Cardiac muscle cell (in vitro differentiated cells and primary cell): ENCODE measurements around the gene COL25A1. TPM values are rescaled to one million over a fixed set of nuclear protein-coding genes. Genes with fewer than 3 reads are reported as not detected.

Source experiments
- DNase-seq, 2 donors: peaks; one replicate each; pipeline versions ENCODE4 v3.0.0 to v3.0.0-alpha.2; 2010 to 2017; ENCODE audit warnings: low read depth in 1 of 2, low spot score in 1 of 2
- H3K27ac ChIP-seq: fragments of 200-600 bp; sonication (generic); 2 replicates; pipeline ENCODE4 v1.5.1; 2016
- H3K27me3 ChIP-seq: fragments of 200-600 bp; sonication (generic); 2 replicates; pipeline ENCODE4 v1.6.0; 2016; ENCODE audit warnings: control low read depth
- H3K36me3 ChIP-seq: fragments of 200-600 bp; sonication (generic); 2 replicates; pipeline ENCODE4 v1.5.1; 2016; ENCODE audit warnings: control low read depth
- H3K4me1 ChIP-seq: fragments of 200-600 bp; sonication (generic); 2 replicates; pipeline ENCODE4 v1.8.1; 2017; ENCODE audit warnings: low read depth, mild to moderate bottlenecking, mixed run types
- H3K4me3 ChIP-seq: fragments of 200-600 bp; sonication (generic); 2 replicates; pipeline ENCODE4 v1.5.1; 2016; ENCODE audit warnings: mild to moderate bottlenecking
- H3K9me3 ChIP-seq: fragments of 200-600 bp; sonication (generic); 2 replicates; pipeline ENCODE4 v1.5.1; 2017; ENCODE audit warnings: low read depth, mild to moderate bottlenecking, control low read depth
- polyA plus RNA-seq: library from polyadenylated mRNA; unstranded; fragments of >200 nt; fragmentation: Nextera tagmentation; extraction: Ambion mirVana; gene quantifications from 2 replicates; pipeline ENCODE4 v1.2.1, GENCODE V29; 2016
- total RNA-seq: library from RNA; depleted of rRNA; stranded (reverse); fragments of >200 nt; gene quantifications from 2 replicates; pipeline ENCODE4 v1.2.3, GENCODE V29; 2016
- TF ChIP-seq, protein P1 (sequence below): IDR thresholded peaks from 2 replicates; pipeline ENCODE4 v1.5.1; 2012; ENCODE audit warnings: low read depth, mild to moderate bottlenecking, low read length

COL25A1 gene
- total and polyA plus RNA-seq, 2 experiments from 2014 or later = 3.5 to 8.4 TPM

DNA sequence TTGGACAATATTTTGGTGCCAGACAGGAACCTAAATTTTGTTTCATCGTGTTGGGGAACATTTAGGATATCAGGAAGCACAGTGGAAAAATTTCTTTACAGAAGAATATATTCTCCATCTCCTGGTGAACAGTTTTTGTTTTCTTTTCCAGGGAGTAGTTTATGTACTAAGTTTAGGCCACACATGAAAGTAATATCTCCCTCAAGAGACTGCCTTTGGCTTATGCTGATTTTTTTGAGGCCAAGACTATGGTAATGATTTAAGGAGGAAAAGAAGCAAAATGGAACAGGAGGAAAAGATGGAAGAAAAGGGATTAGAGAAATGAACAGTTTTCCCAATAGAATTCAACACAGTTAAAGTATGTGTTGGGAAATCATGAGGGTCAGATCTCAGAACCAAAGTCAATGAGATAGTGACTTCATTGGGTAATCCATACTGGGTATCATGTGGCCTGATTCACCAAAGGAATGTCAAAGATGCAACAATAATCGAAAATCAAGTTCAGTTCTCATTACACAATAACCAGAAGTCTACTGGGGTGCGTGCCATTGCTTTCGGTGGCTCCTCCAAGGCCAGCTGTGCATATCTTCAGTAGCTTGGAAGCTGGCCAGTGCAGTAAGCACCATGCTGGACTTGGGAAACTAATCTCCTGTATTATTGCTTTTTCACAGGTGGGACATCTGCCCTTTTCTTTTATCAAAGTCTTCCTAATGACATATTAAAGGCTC is 234.8 kb downstream of the COL25A1 start:
- H3K36me3 ChIP-seq = no peaks in the 10 kb centered on the region
- DNase-seq = peak in 1 of 2 donors; percentile 68
- H3K9me3 ChIP-seq = no peaks in the 10 kb centered on the region
- H3K27me3 ChIP-seq = no peaks in the 10 kb centered on the region
- no peaks in the 10 kb centered on the region for H3K4me1 ChIP-seq
- H3K27ac ChIP-seq = no peak overlapping the region
- TF ChIP-seq, protein P1, sequence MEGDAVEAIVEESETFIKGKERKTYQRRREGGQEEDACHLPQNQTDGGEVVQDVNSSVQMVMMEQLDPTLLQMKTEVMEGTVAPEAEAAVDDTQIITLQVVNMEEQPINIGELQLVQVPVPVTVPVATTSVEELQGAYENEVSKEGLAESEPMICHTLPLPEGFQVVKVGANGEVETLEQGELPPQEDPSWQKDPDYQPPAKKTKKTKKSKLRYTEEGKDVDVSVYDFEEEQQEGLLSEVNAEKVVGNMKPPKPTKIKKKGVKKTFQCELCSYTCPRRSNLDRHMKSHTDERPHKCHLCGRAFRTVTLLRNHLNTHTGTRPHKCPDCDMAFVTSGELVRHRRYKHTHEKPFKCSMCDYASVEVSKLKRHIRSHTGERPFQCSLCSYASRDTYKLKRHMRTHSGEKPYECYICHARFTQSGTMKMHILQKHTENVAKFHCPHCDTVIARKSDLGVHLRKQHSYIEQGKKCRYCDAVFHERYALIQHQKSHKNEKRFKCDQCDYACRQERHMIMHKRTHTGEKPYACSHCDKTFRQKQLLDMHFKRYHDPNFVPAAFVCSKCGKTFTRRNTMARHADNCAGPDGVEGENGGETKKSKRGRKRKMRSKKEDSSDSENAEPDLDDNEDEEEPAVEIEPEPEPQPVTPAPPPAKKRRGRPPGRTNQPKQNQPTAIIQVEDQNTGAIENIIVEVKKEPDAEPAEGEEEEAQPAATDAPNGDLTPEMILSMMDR = no peak
- no peak overlapping the region for H3K4me3 ChIP-seq

DNA sequence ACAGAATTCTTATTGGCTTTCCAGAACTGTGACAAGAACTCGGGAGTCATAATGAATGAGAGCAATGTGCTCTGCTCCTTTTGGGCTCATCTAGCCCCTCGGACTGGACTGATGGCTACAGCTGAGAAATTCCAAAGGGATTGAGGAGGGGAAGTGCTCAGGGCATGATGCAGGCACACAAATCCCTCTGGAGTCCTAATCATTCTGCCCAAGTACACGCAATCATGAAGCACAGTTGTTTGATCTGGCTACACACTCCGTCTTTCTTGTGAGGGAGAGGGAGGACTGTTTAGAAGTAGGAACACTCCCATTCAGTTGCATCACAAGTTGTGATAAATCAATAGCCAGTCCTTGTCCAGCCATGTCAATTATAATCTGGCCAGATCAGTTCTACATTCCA is 237.5 kb downstream of the COL25A1 start:
- Histone ChIP-seq H3K27ac (no peak overlapping the region), H3K9me3 (no peaks in the 10 kb centered on the region), H3K4me3 (no peak overlapping the region), H3K36me3 (no peaks in the 10 kb centered on the region), H3K27me3 (no peaks in the 10 kb centered on the region), H3K4me1 (peaks cover 6% of the 10 kb centered on the region)
- TF ChIP-seq, protein P1 = no peak
- no peak for DNase-seq

DNA sequence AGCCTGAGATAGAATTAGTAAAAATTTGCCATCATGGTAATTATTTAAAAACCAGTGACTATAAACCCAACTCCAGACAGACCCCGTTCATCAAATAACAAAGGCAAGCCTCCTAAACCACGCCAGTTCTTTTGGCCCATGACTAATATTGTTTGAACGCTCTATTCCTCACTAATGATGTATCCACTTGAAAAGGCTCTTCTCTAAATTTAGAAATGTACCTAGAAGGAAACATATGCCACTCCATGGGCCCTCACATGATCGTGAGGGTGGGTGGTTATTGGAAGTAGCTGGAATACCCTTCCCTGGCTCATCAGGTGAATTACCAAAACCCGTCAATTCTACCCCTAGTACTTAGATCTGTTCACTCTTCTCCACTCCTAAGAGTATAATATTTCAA is 249.2 kb downstream of the COL25A1 start:
- Histone ChIP-seq H3K9me3 (no peaks in the 10 kb centered on the region), H3K4me1 (peaks cover 16% of the 10 kb centered on the region), H3K36me3 (no peaks in the 10 kb centered on the region), H3K4me3 (no peak overlapping the region), H3K27me3 (no peaks in the 10 kb centered on the region), H3K27ac (no peak overlapping the region)
- TF ChIP-seq, protein P1 = no peak
- no peak for DNase-seq

DNA sequence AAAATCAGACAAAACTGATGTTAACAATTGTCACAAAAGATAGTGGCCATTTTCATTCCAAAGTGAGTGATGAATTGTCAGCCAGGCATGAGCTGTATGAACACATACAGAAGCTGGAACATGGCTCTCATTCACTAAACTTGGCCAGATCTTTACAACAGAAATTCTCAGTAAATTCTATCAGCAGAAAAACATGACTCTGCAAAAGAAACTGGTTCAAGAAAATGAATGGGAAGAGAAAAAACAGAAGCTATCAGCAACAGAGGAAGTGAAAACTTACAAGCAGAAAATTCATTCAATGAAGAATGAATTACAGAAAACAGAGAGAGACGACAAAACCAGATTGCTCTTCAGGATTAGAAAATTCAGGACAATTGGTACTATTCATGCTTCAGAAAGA is 249.6 kb downstream of the COL25A1 start:
- H3K27ac ChIP-seq = no peak overlapping the region
- H3K27me3 ChIP-seq = no peaks in the 10 kb centered on the region
- H3K36me3 ChIP-seq = no peaks in the 10 kb centered on the region
- H3K9me3 ChIP-seq = no peaks in the 10 kb centered on the region
- no peak for DNase-seq
- H3K4me1 ChIP-seq = peaks cover 16% of the 10 kb centered on the region
- TF ChIP-seq, protein P1 = no peak
- H3K4me3 ChIP-seq = no peak overlapping the region

DNA sequence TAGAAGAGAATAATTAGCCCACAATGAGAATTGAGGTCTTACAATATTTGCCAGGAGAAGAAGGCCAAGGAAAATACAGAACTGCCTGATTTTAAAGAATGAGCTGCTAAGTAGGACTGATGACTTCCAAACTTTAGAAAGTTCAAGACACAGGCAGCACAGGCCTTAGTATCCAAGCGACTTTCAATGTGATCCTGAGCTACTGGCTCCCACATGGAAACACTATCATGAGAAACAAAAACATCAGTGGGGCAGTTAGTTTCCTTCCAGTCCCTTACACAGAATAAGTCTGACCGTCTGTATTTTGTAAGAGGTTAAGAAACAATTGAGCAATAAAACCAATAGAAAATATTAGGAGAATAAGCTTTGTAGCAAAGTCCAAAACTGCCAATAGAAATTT is 251.4 kb downstream of the COL25A1 start:
- Histone ChIP-seq H3K4me3 (no peak overlapping the region), H3K27ac (no peak overlapping the region), H3K36me3 (no peaks in the 10 kb centered on the region), H3K27me3 (no peaks in the 10 kb centered on the region), H3K9me3 (no peaks in the 10 kb centered on the region), H3K4me1 (peaks cover 9% of the 10 kb centered on the region)
- TF ChIP-seq, protein P1 = no peak
- no peak for DNase-seq
